OCI-LY1 (cell line): Measurements from ENCODE around the gene EFCAB7.
A peak's percentile ranks its signal among the peaks of the same experiment; 100 is the strongest.

Source experiments
- H2AFZ ChIP-seq: fragments of 200-600 bp; sonication (generic), shearing (Covaris generic); 2 replicates; pipeline ENCODE4 v1.6.0; 2014; ENCODE audit warnings: antibody characterized with exemption, mild to moderate bottlenecking, low read length
- H3F3A ChIP-seq: fragments of 200-600 bp; sonication (generic), shearing (Covaris generic); 2 replicates; pipeline ENCODE4 v1.6.0; 2014; ENCODE audit warnings: mild to moderate bottlenecking, antibody characterized with exemption, low read length, moderate library complexity; ENCODE audit not compliant: insufficient read depth
- H3K27ac ChIP-seq: fragments of 200-600 bp; sonication (generic); 2 replicates; pipeline ENCODE4 v1.5.1; 2014; ENCODE audit warnings: low read length, mixed run types, mild to moderate bottlenecking, low read depth; ENCODE audit not compliant: poor library complexity, severe bottlenecking
- H3K27me3 ChIP-seq: fragments of 200-600 bp; sonication (generic); 2 replicates; pipeline ENCODE4 v1.6.0; 2014; ENCODE audit warnings: antibody characterized with exemption, mild to moderate bottlenecking, low read length, moderate library complexity; ENCODE audit not compliant: insufficient read depth
- H3K36me3 ChIP-seq: fragments of 200-600 bp; sonication (generic); 2 replicates; pipeline ENCODE4 v1.6.1; 2014; ENCODE audit warnings: mild to moderate bottlenecking, antibody characterized with exemption, low read length, moderate library complexity, mixed read lengths; ENCODE audit not compliant: insufficient read depth
- H3K4me1 ChIP-seq: fragments of 200-600 bp; sonication (generic); 2 replicates; pipeline ENCODE4 v1.5.1; 2014; ENCODE audit warnings: mild to moderate bottlenecking, low read length, moderate library complexity; ENCODE audit not compliant: insufficient read depth, severe bottlenecking
- H3K4me2 ChIP-seq: fragments of 200-600 bp; sonication (generic), shearing (Covaris generic); 2 replicates; pipeline ENCODE4 v1.6.1; 2014; ENCODE audit warnings: low read length
- H3K4me3 ChIP-seq: fragments of 200-600 bp; sonication (generic); 2 replicates; pipeline ENCODE4 v1.5.1; 2014; ENCODE audit warnings: low read length, low read depth, mild to moderate bottlenecking, mixed read lengths; ENCODE audit not compliant: poor library complexity, severe bottlenecking
- H3K79me2 ChIP-seq: fragments of 200-600 bp; shearing (Covaris generic); 2 replicates; pipeline ENCODE4 v1.6.1; 2016; ENCODE audit warnings: mixed run types, low read length, mixed read lengths; ENCODE audit not compliant: insufficient read depth
- H3K9ac ChIP-seq: fragments of 200-600 bp; sonication (generic), shearing (Covaris generic); 2 replicates; pipeline ENCODE4 v1.6.1; 2014; ENCODE audit warnings: mild to moderate bottlenecking, low read length, mixed read lengths
- H3K9me2 ChIP-seq: fragments of 200-600 bp; sonication (generic), shearing (Covaris generic); 2 replicates; pipeline ENCODE4 v1.6.1; 2014; ENCODE audit warnings: low read depth, mild to moderate bottlenecking, low read length, mixed read lengths
- H3K9me3 ChIP-seq: fragments of 200-600 bp; shearing (Covaris generic); 2 replicates; pipeline ENCODE4 v1.6.1; 2014; ENCODE audit warnings: low read length, mixed read lengths
- H4K20me1 ChIP-seq: fragments of 200-600 bp; sonication (generic), shearing (Covaris generic); 2 replicates; pipeline ENCODE4 v1.6.0; 2016; ENCODE audit warnings: mild to moderate bottlenecking, low read length; ENCODE audit not compliant: insufficient read depth
- CTCF ChIP-seq: fragments of 200-600 bp; sonication (generic), shearing (Covaris generic); IDR thresholded peaks from 2 replicates; pipeline ENCODE4 v1.5.1; 2017; ENCODE audit warnings: mild to moderate bottlenecking, antibody characterized with exemption, low read length, moderate library complexity, mixed read lengths
- EZH2 ChIP-seq: fragments of 200-600 bp; sonication (generic), shearing (Covaris generic); IDR thresholded peaks from 2 replicates; pipeline ENCODE4 v1.8.0; 2017; ENCODE audit warnings: borderline replicate concordance, mixed run types, mild to moderate bottlenecking, antibody characterized with exemption, low read length, moderate library complexity, mixed read lengths

EFCAB7 gene

DNA sequence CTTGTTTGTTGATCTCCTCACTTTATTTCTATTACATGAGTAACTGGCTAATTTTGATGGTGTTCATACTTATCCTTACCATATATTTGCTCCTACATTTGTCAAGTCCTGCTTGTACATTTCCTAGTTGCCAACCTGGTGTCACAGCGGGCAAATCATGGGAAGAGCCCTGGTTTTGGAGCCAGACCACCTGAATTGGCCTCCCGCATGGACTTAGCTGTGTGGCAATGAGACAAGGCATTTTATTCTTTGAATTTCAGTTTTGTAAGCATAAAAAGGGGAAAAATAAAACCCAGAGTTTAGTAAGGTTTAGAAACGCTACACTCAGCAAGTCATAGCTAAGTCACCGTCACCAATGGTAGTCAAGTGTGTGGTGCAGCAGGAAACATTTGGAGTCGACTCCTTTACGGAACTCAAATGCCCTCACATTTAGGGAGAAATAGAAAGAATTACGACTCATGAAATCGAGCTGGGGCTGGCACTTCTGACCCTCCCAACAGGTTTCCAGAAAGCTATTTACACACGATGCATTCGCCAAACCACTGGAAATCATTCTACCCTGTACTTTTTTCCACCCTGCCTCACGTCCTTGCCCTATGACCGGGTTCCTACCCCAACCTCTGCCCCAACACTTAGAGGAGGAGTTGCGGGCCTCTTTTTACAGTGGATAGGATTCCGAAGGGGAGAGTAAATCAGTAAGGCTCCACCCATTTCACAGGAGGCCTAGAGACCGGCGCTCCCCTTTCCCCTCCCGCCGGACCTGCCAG lies 69.4 kb downstream of the EFCAB7 start:
- Histone ChIP-seq H4K20me1 (no peaks in the 10 kb centered on the region), H3K27ac (peak overlapping the region; percentile 91), H3K9me2 (no peaks in the 10 kb centered on the region), H3K9me3 (no peaks in the 10 kb centered on the region), H3K9ac (peak overlapping the region; percentile 97), H3K27me3 (no peaks in the 10 kb centered on the region), H3F3A (no peaks in the 10 kb centered on the region), H3K4me2 (peak overlapping the region; percentile 82), H3K4me3 (peak overlapping the region; percentile 95), H3K36me3 (no peaks in the 10 kb centered on the region), H2AFZ (peak overlapping the region; percentile 22; the same call in 1 of the 2 replicates), H3K79me2 (no peaks in the 10 kb centered on the region; the same call in 1 of the 2 replicates), H3K4me1 (peaks cover 13% of the 10 kb centered on the region)
- TF ChIP-seq EZH2 (no peak), CTCF (no peak)

- TF ChIP-seq EZH2 = no peak
- TF ChIP-seq CTCF = no peak
- H3K4me3 ChIP-seq = peak within 1 kb of the TSS; percentile 95
- H3F3A ChIP-seq = no peaks in the 10 kb centered on the region
- no peaks in the 10 kb centered on the region for H3K9me2 ChIP-seq
- H3K4me2 ChIP-seq = peak within 1 kb of the TSS; percentile 82
- H4K20me1 ChIP-seq = no peaks in the 10 kb centered on the region
- no peaks in the 10 kb centered on the region for H3K27me3 ChIP-seq
- peak within 1 kb of the TSS; percentile 57 for H2AFZ ChIP-seq
- H3K36me3 ChIP-seq = no peaks in the 10 kb centered on the region
- peaks cover 13% of the 10 kb centered on the region for H3K4me1 ChIP-seq
- peak within 1 kb of the TSS; percentile 97 for H3K9ac ChIP-seq
- H3K79me2 ChIP-seq = no peaks in the 10 kb centered on the region; the same call in 1 of the 2 replicates
- peak within 1 kb of the TSS; percentile 91 for H3K27ac ChIP-seq
- no peaks in the 10 kb centered on the region for H3K9me3 ChIP-seq
Measured at GRCh38 chr1:63593303-63593885, 70.1 kb downstream of the EFCAB7 start, which contains the start of gene PGM1. PGM1 (plus strand) TSS chr1:63593411; CDS start chr1:63593489, 78 bp downstream.

DNA sequence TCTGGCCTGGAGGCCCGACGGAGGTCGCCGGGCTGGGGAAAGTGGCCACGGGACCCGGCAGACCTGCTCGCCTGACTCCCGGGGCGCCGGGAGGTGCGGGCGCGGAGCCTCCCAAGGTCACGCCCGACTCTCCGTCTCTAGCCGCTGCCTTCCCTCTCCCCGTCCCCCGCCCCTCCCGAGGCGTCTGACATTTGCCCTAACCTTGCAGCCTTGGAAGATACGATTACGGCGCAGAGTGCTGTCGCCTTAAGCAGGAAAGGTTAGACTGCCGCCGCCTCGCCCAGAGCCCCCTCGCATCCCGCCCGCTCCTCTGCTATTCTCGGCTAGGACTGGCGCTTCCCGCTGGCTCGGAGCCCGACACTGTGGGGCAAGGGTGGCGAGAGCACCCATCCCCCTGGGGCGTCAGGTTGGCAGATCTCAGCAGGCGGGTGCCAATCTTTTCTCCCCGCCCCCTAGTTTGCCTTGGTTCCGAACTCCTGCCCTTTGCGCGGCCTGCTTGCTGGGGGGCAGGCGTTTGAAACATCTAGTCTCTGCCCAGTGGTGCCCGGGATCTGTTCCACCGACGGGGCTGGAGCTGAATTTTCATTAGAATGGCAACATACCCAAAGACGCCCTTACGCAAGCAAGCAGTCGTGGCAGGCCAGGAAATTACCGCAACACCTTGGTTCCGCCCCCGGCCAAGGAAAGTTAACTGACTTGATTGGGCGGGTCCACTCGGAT lies 70.7 kb downstream of the EFCAB7 start:
- Histone ChIP-seq H2AFZ (peak overlapping the region; percentile 57; the same call in 1 of the 2 replicates), H3K27ac (peak overlapping the region; percentile 91), H3K9me2 (no peaks in the 10 kb centered on the region), H3F3A (no peaks in the 10 kb centered on the region), H3K9ac (peak overlapping the region; percentile 97), H3K4me3 (peak overlapping the region; percentile 95), H3K4me2 (peak overlapping the region; percentile 82), H4K20me1 (no peaks in the 10 kb centered on the region), H3K36me3 (no peaks in the 10 kb centered on the region; the same call in 1 of the 2 replicates), H3K4me1 (peaks cover 13% of the 10 kb centered on the region), H3K27me3 (no peaks in the 10 kb centered on the region), H3K79me2 (no peaks in the 10 kb centered on the region; the same call in 1 of the 2 replicates), H3K9me3 (no peaks in the 10 kb centered on the region)
- TF ChIP-seq CTCF = no peak
- TF ChIP-seq EZH2 = no peak
